ENCODE results near the gene RSF1. TPM values are rescaled to one million over a fixed set of nuclear protein-coding genes. Genes with fewer than 3 reads are reported as not detected.

The RSF1 gene
- total and polyA plus RNA-seq, 11 donors = 11.2 to 49.2 (median 42.8) TPM

DNA sequence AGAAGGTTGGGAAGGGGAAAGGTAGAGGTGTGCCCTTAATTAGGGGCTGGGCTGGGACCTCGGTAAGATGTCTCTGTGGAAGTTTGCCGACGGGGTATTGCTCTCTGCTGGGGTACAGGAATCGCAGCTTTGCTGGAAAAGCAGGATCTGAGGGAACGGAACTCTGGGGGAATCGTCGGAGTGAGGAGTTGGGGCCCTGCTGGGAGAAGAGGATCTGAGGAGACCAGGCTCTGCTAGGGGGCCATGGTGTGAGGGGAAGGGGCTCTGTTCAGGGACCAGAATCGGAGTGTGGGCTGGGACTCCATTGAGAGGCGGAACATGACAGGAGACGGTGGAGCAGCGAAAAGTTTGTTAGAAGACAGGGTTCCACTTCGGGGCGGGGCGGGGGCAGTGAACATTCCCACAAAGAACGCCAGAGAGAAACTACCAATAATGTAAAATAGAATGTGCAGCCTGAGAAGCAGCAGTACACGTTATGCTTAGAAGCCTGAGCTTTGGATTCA lies 878 bp upstream of the RSF1 start:
- peak; percentile 0 to 11 (median 0) for ATAC-seq
- Histone ChIP-seq H3K4me1 (peaks cover 0 to 56% (median 46%) of the 10 kb centered on the region in 12 donors), H3K27ac (peak overlapping the region; percentile 14 to 98 (median 96)), H3K4me3 (peak overlapping the region; percentile 65 to 100 (median 98)), H3K9me3 (no peaks in the 10 kb centered on the region), H3K36me3 (no peaks in the 10 kb centered on the region), H3K27me3 (no peaks in the 10 kb centered on the region)
- intact Hi-C loops (cut with DNase I) = loop anchor here in 9 of 10 donors (1.0 to 10.0 kb wide), 6 partner anchors 127 to 185 kb away; partner anchors contain the start of genes INTS4 (in 6 of the 9) and CLNS1A (in 1 of the 9)
- TF ChIP-seq CTCF (IDR thresholded peaks at IDR 0.05) (no peak), POLR2A (IDR thresholded peaks at IDR 0.05) (no peak)
- DNase-seq = peak in 4 of 5 donors; percentile 16 to 55 (median 28)
- 0 to 1% (median 1%) methylated on average over 16 of the region's 16 CpGs for WGBS, 4 donors

DNA sequence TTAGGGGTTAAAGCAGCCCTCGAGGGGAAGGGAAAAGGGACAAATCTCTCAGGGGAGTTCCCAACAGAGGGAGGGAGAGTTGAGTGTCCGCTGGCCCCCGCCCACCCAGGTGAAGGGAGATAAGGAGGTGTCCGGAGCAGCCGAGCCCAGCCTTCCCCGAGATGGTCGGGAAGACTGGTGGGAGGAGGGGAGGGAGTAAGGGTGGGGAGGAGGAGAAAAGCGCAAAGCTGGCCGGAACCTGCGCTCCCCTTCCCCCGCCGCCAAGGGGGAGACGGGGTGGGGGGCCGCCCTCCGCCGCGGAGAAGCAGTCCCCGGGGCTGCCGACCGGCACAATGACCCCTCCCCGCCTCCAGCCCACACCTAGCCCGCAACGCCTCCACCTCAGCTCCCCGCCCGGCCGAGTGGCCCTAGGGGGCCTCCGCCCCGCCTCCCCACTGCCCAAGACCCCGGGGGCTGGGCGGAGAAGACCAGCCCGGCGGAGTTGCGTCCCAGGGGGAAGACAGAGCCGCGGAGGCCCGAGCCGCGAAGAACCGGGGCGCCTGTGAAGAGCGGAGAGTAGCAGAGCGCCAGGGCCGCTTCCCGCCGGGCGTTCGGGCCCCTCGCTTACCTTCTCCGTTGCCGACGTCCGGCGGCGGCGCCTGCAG lies 479 bp downstream of the RSF1 start:
- Histone ChIP-seq H3K4me1 (peaks cover 0 to 62% (median 50%) of the 10 kb centered on the region in 12 donors), H3K36me3 (no peaks in the 10 kb centered on the region), H3K9me3 (peaks cover 0 to 3% (median 0%) of the 10 kb centered on the region in 12 donors), H3K27me3 (no peaks in the 10 kb centered on the region), H3K27ac (peak overlapping the region; percentile 84 to 98 (median 97)), H3K4me3 (peak overlapping the region; percentile 81 to 100 (median 98))
- intact Hi-C loops (cut with DNase I) = loop anchor here (1.0 to 10.0 kb wide), 10 partner anchors 17 to 183 kb away; partner anchors contain the start of genes INTS4 (in 6 of the 10) and CLNS1A (in 2 of the 10)
- ATAC-seq (peak in 3 of 4 donors; percentile 19 to 45 (median 20)), DNase-seq (peak; percentile 48 to 73 (median 54))
- TF ChIP-seq POLR2A (IDR thresholded peaks at IDR 0.05) = no peak
- no peak for TF ChIP-seq CTCF (IDR thresholded peaks at IDR 0.05)
- 0 to 1% (median 0%) methylated on average over 24 to 55 of the region's 55 CpGs for WGBS, 4 donors

- Histone ChIP-seq H3K4me3 (peak overlapping the region; percentile 81 to 100 (median 98)), H3K27me3 (no peaks in the 10 kb centered on the region), H3K9me3 (peaks cover 0 to 9% (median 0%) of the 10 kb centered on the region in 12 donors), H3K36me3 (no peaks in the 10 kb centered on the region), H3K27ac (peak overlapping the region; percentile 84 to 98 (median 97)), H3K4me1 (peaks cover 0 to 62% (median 49%) of the 10 kb centered on the region in 12 donors)
- DNase-seq (peak; percentile 86 to 90 (median 86)), ATAC-seq (peak; percentile 27 to 64 (median 60))
- 0% methylated on average over 19 of the region's 19 CpGs for WGBS, 4 donors
- intact Hi-C loops (cut with DNase I) = loop anchor here in 4 of 10 donors (2.0 to 10.0 kb wide), 3 partner anchors 17 to 115 kb away; no protein-coding TSS in a partner anchor
- TF ChIP-seq POLR2A (IDR thresholded peaks at IDR 0.05) = peak in 1 of 2 donors; percentile 76
- peak in 2 of 12 donors; percentile 4 to 20 for TF ChIP-seq CTCF (IDR thresholded peaks at IDR 0.05)
Measured at GRCh38 chr11:77819411-77819920, 1.1 kb downstream of the RSF1 start.

- TF ChIP-seq CTCF (IDR thresholded peaks at IDR 0.05) = no peak
- no peak for TF ChIP-seq POLR2A (IDR thresholded peaks at IDR 0.05)
- DNase-seq (no peak), ATAC-seq (no peak)
- Histone ChIP-seq H3K27ac (no peak overlapping the region), H3K4me1 (peaks cover 0 to 35% (median 29%) of the 10 kb centered on the region in 12 donors), H3K9me3 (peaks cover 0 to 9% (median 0%) of the 10 kb centered on the region in 12 donors), H3K27me3 (no peaks in the 10 kb centered on the region), H3K4me3 (no peak overlapping the region), H3K36me3 (peaks cover 0 to 28% (median 11%) of the 10 kb centered on the region in 9 donors)
- intact Hi-C loops (cut with DNase I) = loop anchor here in 3 of 10 donors (10.0 kb wide), 2 partner anchors 51 to 111 kb away; no protein-coding TSS in a partner anchor
- WGBS, 4 donors = 50 to 70% (median 60%) methylated on average over 1 of the region's 1 CpG
Measured at GRCh38 chr11:77815459-77815858, 5.1 kb downstream of the RSF1 start.
